Stimulated activated CD8-positive, alpha-beta memory T cell treated with anti-CD3 and anti-CD28 coated beads, Interleukin-15, amount 100 ng/mL, for 24 hours (primary cell): ENCODE data around the gene MFAP2.
"Not testable (repeated sequence)": the region's sequence is repeated elsewhere in the genome, so short reads cannot be mapped to it uniquely, and the experiment has no call there.

ENCODE experiments used
- DNase-seq: peaks from one replicate; pipeline ENCODE4 v3.0.0-alpha.2; 2020; ENCODE audit warnings: low read depth

Gene MFAP2

GRCh38 chr1:16979475-16980327 is 719 bp downstream of the MFAP2 start:
- DNase-seq = no peak

GRCh38 chr1:16978567-16979474 is 1.6 kb downstream of the MFAP2 start:
- no peak for DNase-seq

- no peak for DNase-seq
These were observed 2.3 kb downstream of the MFAP2 start for GRCh38 chr1:16978139-16978538.

- DNase-seq = no peak
These were observed 3.0 kb downstream of the MFAP2 start for GRCh38 chr1:16977377-16977776.

DNA sequence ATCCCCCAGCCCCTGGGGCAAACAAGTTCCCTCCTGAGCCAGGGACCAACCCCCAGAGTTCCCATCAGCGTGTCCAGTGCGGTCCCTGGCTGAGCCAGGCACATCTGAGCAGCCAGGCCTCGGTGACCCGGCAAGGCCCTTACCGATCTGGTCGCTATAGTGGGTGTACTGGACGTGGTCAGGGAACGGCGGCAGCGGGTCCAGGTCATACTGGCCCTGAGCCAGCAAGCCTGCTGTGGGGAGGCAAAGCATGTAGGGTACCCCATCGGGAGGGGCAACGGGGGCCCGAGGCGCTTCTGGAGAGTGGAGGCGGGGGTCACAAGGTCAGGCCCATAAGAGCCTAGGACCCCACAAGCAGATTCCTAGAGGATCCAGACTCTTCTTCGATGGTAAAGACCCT is 3.5 kb downstream of the MFAP2 start:
- no peak for DNase-seq

GRCh38 chr1:16975838-16976237 is 4.6 kb downstream of the MFAP2 start:
- no peak for DNase-seq

GRCh38 chr1:16975211-16975610 is 5.2 kb downstream of the MFAP2 start:
- DNase-seq = no peak

DNA sequence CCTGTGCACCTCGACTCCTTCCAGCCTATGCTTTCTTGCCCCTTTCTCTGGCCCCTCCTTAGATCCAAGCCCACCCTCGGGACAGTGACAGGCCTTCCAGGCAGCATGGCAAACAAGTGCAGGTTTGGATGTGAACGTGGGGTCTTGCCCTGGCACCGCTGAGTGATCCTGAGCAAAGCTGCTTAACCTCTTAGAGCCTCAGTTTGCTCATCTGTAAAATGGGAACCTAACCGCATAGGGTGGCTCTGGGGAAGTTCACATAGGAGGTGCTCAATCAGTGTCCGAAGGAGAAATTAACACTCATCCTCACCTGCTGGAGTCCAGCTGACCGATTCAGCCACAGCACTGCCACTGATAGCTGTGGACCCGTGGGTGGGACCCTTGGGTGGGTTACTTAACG is 7.2 kb downstream of the MFAP2 start:
- no peak for DNase-seq

- no peak for DNase-seq
These were observed 8.1 kb downstream of the MFAP2 start for GRCh38 chr1:16972189-16972895.

DNA sequence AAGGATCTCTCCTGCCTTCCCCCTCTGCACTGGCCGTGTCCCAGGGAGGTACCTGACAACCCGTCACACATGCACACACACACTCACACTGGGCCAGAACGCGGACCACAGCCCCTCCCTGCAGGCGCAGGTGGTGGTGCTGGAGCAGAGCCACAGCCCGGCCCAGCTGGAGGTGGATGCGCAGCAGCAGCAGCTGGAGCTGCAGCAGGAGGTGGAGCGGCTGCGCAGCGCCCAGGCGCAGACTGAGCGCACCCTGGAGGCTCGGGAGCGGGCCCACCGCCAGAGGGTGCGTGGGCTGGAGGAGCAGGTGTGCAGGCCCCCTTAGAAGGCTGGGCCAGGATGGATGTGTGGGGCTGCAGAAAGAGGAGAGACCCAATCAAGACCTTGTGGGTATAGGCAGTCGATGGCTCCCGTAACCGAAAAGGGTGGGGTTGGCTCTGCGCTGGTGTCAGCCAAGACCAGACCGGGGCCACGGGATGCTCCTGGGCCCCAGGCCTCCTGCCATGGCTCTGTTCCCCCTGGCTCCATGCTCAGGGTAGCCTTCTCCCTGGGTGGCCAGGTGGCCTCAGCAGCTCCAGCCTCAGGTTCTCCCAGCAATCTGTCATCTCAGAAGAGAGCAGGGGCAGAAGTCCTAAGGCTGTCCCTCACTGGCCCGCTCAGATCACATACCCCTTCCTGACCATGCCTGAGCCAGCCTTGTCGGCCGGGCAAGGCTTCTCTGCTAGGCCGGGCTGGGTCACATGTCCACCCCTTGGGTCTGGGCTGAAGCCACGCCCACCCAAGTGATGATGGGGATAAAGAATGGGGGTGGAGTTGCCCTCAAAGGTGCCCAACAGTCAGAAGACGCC is 8.9 kb downstream of the MFAP2 start:
- no peak for DNase-seq

DNA sequence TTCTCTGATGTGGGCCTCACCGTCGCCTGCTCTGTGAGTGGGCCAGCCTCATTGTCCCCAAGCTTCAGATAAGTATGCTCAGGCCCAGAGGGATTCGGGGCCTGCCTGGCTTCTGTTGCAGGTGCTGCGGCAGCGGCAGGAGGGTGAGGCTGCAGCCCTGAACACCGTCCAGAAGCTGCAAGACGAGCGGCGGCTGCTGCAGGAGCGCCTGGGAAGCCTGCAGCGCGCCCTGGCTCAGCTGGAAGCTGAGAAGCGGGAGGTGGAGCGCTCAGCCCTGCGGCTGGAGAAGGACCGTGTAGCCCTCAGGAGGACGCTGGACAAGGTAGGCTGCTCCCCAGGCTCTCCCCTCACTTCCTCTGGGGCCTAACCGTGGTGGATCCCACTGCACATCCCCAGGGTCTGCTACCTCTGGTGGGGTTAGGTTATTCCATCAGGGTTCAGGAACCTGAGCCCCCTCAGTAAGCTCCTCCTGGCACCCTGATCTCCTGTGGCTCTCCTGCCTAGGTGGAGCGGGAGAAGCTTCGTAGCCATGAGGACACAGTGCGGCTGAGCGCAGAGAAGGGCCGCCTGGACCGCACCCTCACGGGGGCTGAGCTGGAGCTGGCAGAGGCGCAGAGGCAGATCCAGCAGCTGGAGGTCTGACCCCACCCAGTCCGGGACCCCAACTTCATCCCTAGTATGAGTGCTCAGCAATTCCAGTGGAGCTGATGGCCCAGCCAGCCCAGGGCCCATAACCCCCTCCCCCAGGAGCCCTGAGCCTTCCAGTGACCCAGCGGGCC is 10.1 kb downstream of the MFAP2 start:
- DNase-seq = no peak

GRCh38 chr1:16969651-16970050 is 10.8 kb downstream of the MFAP2 start:
- no peak for DNase-seq

GRCh38 chr1:16969057-16969611 is 11.3 kb downstream of the MFAP2 start:
- DNase-seq = no peak

- no peak for DNase-seq
These were observed 12.0 kb downstream of the MFAP2 start for GRCh38 chr1:16968372-16968771.

DNA sequence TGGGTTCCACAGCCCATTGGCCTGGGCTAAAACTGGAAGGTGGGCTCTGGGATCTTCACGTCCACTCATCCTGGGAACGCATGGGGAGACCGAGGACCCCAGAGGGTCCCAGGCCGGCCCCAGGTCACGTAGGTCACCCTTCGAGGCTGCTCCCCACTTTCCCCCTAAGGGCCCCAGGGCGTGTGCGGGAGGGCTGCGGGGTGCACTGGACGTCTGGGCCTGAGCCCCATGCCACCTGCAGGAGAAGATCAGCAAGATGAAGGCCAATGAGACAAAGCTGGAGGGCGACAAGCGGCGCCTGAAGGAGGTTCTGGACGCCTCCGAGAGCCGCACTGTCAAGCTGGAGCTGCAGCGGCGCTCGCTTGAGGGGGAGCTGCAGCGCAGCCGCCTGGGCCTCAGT is 12.5 kb downstream of the MFAP2 start:
- DNase-seq = no peak

GRCh38 chr1:16967095-16967575 is 13.3 kb downstream of the MFAP2 start:
- DNase-seq = no peak

DNA sequence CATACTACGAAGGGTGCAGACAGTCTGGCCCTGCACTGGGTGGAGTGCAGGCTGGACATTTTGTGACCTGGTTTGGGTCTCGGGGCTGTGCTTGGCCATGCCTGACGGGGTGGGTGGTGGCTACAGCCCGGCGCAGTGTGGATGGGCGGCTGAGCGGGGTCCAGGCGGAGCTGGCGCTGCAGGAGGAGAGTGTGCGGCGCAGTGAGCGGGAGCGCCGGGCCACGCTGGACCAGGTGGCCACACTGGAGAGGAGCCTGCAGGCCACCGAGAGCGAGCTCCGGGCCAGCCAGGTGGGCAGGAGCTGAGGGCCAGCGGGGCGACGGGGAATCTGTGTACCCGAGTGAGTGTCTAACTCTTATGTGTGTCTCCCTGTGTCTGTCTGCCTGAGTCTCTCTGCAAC is 14.1 kb downstream of the MFAP2 start:
- no peak for DNase-seq

GRCh38 chr1:16965486-16966067 is 14.8 kb downstream of the MFAP2 start:
- no peak for DNase-seq

DNA sequence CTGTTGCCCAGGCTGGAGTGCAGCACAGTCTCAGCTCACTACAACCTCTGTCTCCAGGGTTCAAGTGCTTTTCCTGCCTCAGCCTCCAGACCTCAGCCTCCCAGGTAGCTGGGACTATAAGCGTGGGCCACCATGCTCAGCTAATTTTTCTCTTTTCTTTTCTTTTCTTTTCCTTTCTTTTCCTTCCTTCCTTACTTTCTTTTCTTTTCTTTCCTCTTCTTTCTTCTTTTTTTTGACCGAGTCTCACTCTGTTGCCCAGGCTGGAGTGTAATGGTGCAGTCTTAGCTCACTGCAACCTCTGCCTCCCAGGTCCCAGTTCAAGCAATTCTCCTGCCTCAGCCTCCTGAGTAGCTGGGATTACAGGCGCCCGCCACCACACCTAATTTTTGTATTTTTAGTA is 16.3 kb downstream of the MFAP2 start:
- DNase-seq = not testable (repeated sequence)
